ENCODE measurements around the gene USP11. TPM values are rescaled to one million over a fixed set of nuclear protein-coding genes. Genes with fewer than 3 reads are reported as not detected.

Gene USP11
- total RNA-seq, 1 experiment from 2014 or later, result 122 TPM

DNA sequence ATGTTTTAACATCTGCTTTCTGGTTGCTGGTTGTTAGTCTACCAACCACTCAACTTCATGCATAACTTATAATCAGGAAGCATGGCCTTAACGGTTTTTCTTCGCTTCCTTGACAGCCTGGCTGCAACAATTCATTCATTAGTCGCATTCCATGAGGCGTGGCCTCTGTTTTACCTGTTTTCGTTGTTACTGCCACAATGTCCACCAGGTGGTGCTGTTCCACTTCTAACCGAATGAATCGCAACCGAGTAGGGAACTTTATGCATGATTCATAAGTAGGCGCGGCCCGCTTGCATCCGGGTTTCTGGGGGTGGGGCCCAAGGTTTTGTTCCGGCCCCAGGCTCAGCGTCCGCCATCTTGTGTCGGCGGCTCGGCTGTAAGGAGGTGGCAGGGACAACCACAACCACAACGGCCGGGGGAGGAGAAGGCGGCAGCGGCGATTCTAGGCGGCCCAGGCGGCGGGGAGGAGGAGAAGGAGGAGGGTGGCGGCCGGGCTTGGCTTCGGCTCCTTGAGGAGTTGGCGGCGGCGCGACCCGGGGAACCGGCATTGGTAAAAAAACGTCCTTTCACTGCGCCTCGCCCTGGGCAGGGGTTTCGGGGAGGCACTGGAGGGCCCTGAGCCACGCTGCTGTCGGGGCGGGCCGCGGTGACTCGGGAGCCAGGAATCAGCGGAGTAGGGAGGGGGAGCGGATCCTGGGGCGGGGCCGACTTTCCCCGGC lies 39.2 kb upstream of the USP11 start, which contains the start of gene UBA1:
UBA1 (plus strand) TSS at position 355 of the 719 bp plus-strand sequence. CDS start 4,974 bp downstream, outside the sequence.
- H3K9me3 ChIP-seq (ENCODE audit: low read depth, low read length, poor library complexity, severe bottlenecking), result no peaks in the 10 kb centered on the region
- no TSS peak for BruUV-seq (replicated peaks)
- TF ChIP-seq EZH2 (IDR thresholded peaks at IDR 0.05; ENCODE audit: borderline replicate concordance, low read depth, low read length, poor library complexity, severe bottlenecking), result no peak
- TF ChIP-seq, protein P1, sequence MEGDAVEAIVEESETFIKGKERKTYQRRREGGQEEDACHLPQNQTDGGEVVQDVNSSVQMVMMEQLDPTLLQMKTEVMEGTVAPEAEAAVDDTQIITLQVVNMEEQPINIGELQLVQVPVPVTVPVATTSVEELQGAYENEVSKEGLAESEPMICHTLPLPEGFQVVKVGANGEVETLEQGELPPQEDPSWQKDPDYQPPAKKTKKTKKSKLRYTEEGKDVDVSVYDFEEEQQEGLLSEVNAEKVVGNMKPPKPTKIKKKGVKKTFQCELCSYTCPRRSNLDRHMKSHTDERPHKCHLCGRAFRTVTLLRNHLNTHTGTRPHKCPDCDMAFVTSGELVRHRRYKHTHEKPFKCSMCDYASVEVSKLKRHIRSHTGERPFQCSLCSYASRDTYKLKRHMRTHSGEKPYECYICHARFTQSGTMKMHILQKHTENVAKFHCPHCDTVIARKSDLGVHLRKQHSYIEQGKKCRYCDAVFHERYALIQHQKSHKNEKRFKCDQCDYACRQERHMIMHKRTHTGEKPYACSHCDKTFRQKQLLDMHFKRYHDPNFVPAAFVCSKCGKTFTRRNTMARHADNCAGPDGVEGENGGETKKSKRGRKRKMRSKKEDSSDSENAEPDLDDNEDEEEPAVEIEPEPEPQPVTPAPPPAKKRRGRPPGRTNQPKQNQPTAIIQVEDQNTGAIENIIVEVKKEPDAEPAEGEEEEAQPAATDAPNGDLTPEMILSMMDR (conservative IDR thresholded peaks at IDR 0.05; ENCODE audit: low read depth, low read length), result peak; percentile 92
- POLR2A ChIA-PET (ENCODE audit: low non-redundant PET), result no interaction called here
- H3K36me3 ChIP-seq (ENCODE audit: insufficient read depth, low read length, poor library complexity, severe bottlenecking), result peaks cover 29% of the 10 kb centered on the region
- intact Hi-C loops (cut with micrococcal nuclease; ENCODE audit: unreplicated experiment), result loop anchor here (1.0 to 5.0 kb wide), 5 partner anchors 25 to 834 kb away; partner anchors contain the start of gene CDK16
- no peaks in the 10 kb centered on the region for H3K27me3 ChIP-seq (replicated peaks; ENCODE audit: insufficient read depth, low read depth, low read length, poor library complexity)
- peak; percentile 99 for DNase-seq (ENCODE audit: low spot score)
- peaks cover 17% of the 10 kb centered on the region for H3K4me1 ChIP-seq (ENCODE audit: insufficient read depth, low read length, poor library complexity, severe bottlenecking)
- peak within 1 kb of the TSS; percentile 96 for H3K4me3 ChIP-seq (ENCODE audit: low read depth, low read length, poor library complexity, severe bottlenecking)
- CTCF ChIA-PET, result no interaction called here
- peak within 1 kb of the TSS; percentile 98 for H3K27ac ChIP-seq (ENCODE audit: low read depth, low read length, poor library complexity, severe bottlenecking)

DNA sequence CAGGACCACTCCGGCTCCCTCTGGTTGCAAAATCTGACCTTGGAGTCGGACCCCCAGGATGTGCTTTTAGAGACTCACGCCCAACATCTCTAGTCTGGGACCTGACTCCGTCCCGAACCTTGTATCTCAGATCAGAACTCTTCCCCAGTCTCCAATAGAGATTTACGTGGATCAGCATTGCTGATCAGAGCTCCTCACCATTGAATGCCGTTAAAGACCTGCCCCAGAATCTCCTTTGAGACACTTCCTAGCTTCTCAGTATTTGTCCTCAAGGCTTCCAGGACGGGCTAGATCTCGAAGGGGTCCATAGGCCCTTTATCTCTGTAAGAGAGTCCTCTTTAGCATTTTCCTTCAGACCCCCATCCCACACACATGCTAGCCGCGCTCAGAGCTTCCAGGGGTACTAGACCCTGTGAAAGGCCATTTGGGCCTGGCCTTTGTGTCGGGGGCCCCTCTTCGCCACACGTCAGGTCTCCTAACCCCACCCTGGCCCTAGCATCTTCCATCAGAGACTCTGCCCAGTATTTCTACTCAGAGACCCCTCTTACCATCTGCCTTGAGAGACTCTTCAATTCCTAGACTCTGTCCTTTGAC lies 38.5 kb upstream of the USP11 start:
- Histone ChIP-seq H3K4me3 (ENCODE audit: low read depth, low read length, poor library complexity, severe bottlenecking) (peak overlapping the region; percentile 96), H3K27me3 (replicated peaks; ENCODE audit: insufficient read depth, low read depth, low read length, poor library complexity) (no peaks in the 10 kb centered on the region), H3K27ac (ENCODE audit: low read depth, low read length, poor library complexity, severe bottlenecking) (peak overlapping the region; percentile 98), H3K9me3 (ENCODE audit: low read depth, low read length, poor library complexity, severe bottlenecking) (no peaks in the 10 kb centered on the region), H3K36me3 (ENCODE audit: insufficient read depth, low read length, poor library complexity, severe bottlenecking) (peaks cover 36% of the 10 kb centered on the region), H3K4me1 (ENCODE audit: insufficient read depth, low read length, poor library complexity, severe bottlenecking) (peaks cover 17% of the 10 kb centered on the region)
- DNase-seq (ENCODE audit: low spot score), result no peak
- TF ChIP-seq, protein P1 (conservative IDR thresholded peaks at IDR 0.05; ENCODE audit: low read depth, low read length), result no peak
- TF ChIP-seq EZH2 (IDR thresholded peaks at IDR 0.05; ENCODE audit: borderline replicate concordance, low read depth, low read length, poor library complexity, severe bottlenecking), result no peak
- TSS peak; percentile 40 for BruUV-seq (replicated peaks)
- ChIA-PET CTCF (no interaction called here), POLR2A (ENCODE audit: low non-redundant PET) (no interaction called here)
- intact Hi-C loops (cut with micrococcal nuclease; ENCODE audit: unreplicated experiment), result loop anchor here (5.0 kb wide), 1 partner anchor 833 kb away; no protein-coding TSS in a partner anchor

DNA sequence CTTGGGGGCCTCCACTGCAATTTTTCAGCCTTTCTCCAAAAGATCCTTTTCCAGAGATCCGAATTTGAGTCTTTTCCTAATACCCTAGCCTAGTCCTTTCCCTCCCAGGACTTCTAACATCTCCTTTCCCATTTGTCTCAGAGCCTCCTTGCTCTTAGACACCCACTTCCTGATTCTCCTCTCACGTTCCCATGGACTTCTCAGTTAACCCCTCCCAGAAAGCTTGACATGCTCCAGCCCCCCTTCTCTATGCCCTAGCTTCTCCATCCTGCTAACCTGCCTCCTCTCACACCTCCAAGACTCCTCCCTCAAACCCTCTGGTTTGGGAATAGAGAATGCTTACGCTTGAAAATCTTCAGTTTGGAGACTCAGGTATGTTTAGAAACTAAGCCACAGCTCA lies 36.7 kb upstream of the USP11 start:
- intact Hi-C loops (cut with micrococcal nuclease; ENCODE audit: unreplicated experiment), result no loop called here
- Histone ChIP-seq H3K27ac (ENCODE audit: low read depth, low read length, poor library complexity, severe bottlenecking) (peak overlapping the region; percentile 16), H3K9me3 (ENCODE audit: low read depth, low read length, poor library complexity, severe bottlenecking) (no peaks in the 10 kb centered on the region), H3K4me1 (ENCODE audit: insufficient read depth, low read length, poor library complexity, severe bottlenecking) (peaks cover 17% of the 10 kb centered on the region), H3K27me3 (replicated peaks; ENCODE audit: insufficient read depth, low read depth, low read length, poor library complexity) (no peaks in the 10 kb centered on the region), H3K36me3 (ENCODE audit: insufficient read depth, low read length, poor library complexity, severe bottlenecking) (peaks cover 54% of the 10 kb centered on the region), H3K4me3 (ENCODE audit: low read depth, low read length, poor library complexity, severe bottlenecking) (peak overlapping the region; percentile 96)
- DNase-seq (ENCODE audit: low spot score), result no peak
- BruUV-seq (replicated peaks), result no TSS peak
- TF ChIP-seq EZH2 (IDR thresholded peaks at IDR 0.05; ENCODE audit: borderline replicate concordance, low read depth, low read length, poor library complexity, severe bottlenecking), result no peak
- TF ChIP-seq, protein P1 (conservative IDR thresholded peaks at IDR 0.05; ENCODE audit: low read depth, low read length), result no peak
- ChIA-PET CTCF (no interaction called here), POLR2A (ENCODE audit: low non-redundant PET) (no interaction called here)

All from A673 (cell line).